ENCODE results near the gene PRF1.
"Not testable (repeated sequence)": the region's sequence is repeated elsewhere in the genome, so short reads cannot be mapped to it uniquely, and the experiment has no call there.

Gene PRF1

DNA sequence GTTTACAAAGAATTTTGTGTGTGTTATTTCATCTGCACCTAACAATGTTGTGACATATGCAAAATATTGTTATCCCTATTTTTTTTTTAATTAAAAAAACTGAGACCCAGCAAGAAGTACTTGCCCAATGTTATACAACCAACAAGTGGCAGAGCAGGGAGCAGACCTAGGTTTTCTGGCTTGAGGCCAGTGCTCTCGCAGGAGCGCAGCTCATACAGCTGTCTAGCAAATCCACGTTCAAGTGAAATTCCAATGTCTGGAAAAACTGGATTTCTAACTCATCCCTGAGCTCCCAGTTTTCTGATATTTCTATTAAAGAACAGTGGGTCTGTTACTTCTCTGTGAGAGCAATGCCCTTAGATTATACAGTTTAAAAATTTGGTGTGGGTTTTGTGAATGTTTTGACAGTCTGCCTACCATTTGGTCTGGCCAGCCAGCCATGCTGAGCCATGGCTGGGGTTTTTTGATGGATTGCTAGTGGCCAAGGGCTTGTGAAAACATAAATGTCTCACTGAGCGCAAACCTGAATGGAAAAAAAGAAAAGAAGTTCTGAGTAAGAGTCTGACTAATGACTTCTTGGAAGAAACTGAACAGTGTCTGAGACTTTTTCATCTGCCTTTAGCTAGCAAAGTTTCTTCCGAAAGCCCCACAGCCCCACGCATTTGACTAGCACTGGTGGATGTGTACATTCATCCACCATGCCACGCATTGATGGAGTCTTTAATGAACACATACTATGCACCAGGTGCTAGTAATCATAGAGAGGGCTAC is 15.4 kb upstream of the PRF1 start:
- DNase-seq (ENCODE audit: low read depth in 2 of 2) = no peak

DNA sequence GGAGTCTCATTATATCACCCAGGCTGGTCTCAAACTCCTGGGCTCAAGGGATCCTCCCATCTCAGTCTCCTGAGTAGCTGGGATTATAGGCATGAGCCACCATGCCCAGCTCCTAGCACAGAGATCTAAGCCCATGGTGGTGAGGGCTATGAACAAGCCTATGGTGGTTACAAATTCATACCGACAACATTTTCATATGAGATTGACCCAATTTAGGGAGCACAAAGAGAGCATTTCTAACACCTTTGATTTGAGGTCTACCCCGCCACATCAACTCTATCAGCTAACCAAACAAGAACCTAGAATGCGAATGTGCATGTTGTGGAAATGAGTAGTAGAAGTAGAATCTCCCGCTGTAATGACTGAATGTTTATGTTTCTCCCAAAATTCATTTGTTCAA is 14.2 kb upstream of the PRF1 start:
- DNase-seq (ENCODE audit: low read depth in 2 of 2) = no peak

DNA sequence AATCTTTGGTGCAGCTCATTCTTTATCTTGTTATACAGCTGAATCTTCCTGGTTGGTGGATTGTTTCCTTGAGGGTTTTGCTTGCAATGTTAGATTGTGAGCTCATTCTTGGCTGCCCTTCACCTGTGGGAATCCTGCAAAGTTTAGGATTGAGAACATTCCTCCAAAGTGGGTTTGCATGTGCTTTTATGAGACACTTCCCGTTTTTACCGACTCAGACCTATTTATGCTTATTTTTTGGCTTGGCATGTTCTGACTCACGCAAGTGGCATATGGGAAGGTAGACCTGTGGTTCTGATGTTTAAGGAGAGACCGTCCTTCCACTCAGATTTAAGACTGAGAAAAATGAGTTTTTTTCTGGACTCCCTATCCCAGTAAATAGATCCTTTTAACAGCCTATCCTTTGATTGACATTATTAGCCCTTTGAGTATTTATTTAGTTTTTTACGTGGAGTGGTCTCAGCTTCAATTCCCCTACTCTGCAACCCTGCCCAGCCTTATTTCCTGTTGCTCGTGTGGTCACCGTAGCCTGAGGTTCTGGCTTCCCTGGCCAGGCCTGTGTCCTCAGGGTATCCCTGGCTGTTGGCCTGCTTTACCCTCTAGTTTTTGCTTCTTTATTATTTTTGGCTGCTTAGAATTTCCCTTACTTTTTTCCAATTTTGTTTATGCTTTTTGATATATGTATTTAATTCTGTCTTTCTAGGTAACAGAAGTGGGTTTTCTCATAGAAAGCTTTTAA is 13.4 kb upstream of the PRF1 start:
- DNase-seq (ENCODE audit: low read depth in 2 of 2) = no peak

DNA sequence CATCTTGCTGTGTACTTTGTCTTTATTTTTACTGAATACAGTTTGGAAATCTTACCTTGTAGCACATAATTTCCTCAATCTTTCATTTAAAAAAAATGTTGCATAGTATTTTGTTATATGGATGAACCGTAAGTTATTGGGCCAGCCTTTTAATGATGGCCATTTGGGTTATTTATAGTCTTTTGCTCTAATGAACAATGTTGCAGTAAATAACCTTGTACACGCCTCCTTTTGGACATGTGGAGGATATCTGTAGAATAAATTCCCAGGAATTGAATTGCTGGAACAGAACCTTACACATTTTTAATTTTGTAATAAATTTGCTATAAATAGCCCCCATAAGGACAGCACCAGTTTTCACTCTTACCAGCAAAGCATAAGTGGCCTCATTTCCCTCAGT is 12.7 kb upstream of the PRF1 start:
- no peak for DNase-seq (ENCODE audit: low read depth in 2 of 2)

DNA sequence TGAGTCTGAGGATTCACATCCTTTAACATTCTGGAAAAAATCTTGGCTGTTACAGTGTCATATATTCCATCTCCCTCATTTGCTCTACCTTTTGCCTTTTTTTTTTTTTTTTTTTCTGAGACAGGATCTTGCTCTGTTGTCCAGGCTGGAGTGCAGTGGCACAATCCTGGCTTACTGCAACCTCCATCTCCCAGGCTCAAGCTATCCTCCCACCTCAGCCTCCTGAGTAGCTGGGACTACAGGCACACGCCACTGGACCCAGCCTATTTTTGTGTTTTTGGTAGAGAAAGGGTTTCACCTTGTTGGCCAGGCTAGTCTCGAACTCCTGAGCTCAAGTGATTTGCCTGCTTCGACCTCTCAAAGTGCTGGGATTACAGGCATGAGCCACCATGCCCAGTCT is 11.8 kb upstream of the PRF1 start:
- not testable (repeated sequence) for DNase-seq (ENCODE audit: low read depth in 2 of 2)

DNA sequence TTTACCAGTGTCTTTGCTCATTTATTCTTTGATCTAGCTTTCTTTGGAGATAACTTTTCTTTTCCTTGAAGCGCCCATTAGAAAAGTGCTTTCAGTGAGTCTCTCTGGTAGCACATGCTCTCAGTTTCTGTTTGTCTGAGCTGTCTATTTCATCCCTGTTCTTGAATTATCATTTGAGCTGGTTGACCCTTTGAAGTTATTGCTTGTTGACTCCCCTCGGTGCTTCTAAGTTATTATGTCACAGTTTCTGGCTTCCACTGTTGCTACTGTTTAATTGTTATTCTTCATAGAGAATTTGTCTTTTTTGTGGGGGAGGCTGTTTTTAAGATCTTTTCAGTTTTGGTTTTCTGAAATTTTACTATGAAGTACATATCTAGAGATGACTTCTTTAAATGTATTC is 11.4 kb upstream of the PRF1 start:
- DNase-seq (ENCODE audit: low read depth in 2 of 2) = no peak

DNA sequence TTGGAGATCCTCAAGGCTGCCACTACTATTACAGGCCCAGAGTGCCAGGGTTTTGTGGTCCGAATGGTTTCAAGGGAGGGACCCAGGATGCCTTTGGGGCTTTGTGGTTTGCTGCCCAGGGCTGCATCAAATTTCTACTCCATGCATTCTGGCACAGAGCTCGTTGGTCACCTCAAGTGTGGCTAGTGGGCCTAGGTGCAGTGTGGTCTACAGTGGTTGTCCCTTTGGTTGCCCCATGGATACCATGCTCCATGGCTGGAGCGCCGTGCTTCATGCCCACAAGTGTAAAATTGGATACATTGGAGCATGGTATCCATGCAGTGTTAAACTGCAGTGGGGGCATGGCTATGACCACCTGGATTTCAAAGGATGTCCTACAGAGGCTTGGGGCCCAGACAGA is 5.4 kb upstream of the PRF1 start:
- DNase-seq (ENCODE audit: low read depth in 2 of 2) = no peak

DNA sequence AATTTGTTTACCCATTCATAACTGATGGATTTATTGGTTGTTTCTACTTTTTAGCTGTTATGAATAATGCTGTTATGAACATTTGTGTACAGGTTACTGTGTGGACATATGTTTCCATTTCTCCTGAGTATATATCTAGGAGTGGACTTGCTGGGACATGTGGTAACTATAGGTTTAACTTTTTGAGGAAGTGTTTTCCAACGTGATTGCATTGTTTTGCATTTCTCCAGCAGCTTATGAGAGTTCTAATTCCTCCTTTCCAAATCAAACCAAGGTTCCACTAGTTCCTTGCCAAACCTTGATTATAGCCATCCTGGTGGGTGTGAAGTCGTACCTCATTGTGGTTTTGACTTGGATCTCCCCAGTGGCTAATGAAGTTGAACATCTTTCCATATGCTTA is 2.6 kb upstream of the PRF1 start:
- DNase-seq (ENCODE audit: low read depth in 2 of 2) = no peak

DNA sequence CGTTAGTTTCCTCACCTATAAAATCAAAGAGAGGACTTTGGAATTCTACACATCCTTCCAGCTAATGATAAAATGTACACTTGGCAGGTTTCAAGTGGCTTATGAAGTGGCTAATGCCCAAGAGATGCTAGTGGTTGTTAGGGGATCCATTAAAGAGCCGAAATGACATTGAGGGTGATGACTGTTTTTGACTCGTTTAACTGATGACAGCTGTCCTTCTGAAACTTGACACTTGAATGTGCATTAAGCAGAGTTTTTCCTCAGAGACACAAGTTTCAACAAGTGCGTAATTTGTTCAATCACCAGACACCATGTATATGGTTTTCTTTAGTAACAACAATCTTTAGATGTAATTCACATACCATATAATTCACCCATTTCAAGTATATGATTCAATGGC is 1.6 kb upstream of the PRF1 start:
- DNase-seq (ENCODE audit: low read depth in 2 of 2) = no peak

DNA sequence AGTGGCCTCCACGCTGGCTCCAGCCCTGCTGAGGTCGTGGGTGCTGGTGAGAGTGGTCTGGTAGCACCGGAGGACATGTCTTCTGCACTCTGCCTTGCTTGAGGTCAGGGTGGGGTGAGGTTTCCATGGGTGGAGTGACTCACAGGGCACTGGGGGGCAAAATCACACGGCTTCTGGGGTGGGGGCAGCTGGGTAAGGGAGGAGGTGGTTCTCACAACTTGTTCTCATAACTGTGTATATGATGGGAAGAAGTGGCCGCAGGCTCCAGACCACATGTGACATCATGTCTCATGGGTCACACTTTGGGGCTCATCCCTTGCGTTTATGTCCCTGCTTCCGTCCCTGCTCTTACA is 884 bp upstream of the PRF1 start:
- peak; percentile 44 to 59 for DNase-seq (ENCODE audit: low read depth in 2 of 2)

DNA sequence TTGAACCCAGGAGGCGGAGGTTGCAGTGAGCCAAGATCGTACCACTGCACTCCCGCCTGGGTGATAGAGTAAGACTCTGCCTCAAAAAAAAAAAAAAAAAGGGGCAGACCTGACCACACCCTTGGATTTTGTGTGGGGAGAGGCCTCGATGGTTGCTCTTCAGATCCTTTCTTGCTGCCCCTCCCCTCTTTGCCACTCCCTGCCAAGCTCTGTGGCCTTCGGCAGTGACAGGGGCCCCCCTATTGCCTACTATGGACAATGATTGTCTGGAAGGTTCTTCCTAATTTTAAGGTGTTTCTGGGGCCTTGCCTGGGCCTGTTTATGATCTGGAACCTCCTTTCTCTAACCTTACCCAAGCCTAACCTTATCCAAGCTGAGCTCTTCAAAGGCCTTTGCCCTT is 795 bp downstream of the PRF1 start:
- DNase-seq (ENCODE audit: low read depth in 2 of 2) = no peak

DNA sequence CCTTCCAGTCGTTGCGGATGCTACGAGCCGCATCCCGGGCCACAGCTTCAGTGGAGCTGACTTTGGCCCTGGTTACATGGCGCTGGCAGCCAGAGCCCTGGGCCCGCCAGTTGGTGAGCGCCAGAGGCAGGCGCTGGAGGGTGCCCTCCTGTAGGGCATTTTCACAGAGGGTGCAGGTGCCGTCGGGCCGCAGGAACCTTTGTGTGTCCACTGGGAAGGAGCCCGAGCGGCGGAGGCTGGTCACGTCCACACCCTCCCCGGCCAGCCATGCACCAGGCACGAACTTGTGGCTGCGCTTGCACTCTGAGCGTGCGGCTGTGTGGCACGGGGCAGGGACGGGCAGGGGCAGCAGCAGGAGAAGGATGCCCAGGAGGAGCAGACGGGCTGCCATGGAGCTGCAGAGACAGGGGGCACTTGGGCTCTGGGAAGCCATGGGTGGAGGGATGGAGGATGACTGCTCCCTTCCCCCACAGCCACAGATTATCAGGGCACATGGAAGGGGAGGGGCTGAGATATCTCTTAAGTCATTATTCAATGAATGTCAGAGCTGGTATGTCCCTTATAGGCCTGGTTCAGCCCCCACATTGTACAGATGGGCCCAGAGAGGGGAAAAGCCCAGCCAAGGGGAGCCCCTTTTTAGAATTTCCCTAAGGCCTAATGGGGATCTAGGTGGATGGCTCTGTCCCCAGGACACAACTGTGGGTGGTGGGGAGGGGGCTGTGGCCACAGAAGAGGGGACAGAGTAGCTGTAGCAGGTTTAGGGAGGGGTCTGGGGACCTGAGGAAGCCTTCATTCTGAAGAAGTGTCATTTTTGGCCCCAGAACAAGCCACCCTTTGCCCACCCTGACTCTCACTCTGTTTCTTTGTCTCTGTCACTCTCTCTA is 1.8 kb downstream of the PRF1 start:
- DNase-seq (ENCODE audit: low read depth in 2 of 2) = no peak

DNA sequence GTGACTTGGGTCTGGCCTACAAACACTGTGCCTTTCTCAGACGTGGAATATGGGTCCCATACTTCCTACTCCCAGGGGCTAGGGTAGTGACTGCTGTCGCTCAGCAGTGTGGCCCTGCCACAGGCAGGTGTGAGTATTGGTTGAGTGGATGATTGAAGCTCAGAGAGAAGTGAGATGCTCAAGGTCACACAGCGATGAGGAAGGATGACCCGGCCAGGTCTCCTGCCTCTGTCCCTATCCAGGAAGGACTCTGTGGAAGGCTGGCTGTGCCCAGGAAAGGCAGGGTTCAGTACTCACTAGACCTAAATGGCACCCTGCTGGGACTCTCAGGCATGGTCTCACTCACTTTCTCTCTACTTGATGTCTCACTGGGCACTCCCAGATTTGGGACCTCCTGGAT is 2.8 kb downstream of the PRF1 start:
- no peak for DNase-seq (ENCODE audit: low read depth in 2 of 2)

DNA sequence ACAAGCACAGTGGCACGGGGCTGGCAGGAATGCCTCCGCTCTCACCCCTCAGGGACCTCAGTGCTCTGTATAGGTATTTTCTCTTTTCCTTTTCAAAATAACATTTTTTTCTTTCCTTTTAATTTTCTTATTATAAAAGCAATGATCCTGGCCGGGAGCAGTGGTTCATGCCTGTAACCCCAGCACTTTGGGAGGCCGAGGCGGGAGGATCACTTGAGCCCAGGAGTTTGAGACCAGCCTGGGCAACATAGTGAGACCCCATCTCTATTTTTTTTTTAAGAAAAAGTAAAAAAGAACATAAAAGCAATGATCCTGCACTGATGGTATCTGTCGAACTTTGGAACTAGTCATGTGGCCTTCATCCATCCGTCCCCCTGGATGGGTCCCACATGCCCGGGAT is 3.2 kb downstream of the PRF1 start:
- DNase-seq (ENCODE audit: low read depth in 2 of 2) = no peak

DNA sequence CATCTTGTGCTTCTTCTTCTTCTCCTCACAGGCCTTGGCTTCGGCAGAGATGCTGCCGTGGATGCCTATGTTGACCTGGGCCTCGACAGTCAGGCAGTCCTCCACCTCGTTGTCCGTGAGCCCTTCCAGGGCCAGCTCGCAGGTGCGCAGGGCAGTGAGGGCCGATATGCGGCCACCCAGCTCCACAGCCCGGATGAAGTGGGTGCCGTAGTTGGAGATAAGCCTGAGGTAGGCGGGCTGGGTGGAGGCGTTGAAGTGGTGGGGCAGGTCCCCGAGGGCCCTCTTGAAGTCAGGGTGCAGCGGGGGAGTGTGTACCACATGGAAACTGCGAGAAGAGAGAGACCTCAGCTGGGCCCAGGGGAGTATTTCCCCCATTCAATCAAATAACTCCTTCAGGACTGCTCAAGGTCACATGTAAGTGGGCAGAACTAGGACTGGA is 3.7 kb downstream of the PRF1 start:
- DNase-seq (ENCODE audit: low read depth in 2 of 2) = no peak

DNA sequence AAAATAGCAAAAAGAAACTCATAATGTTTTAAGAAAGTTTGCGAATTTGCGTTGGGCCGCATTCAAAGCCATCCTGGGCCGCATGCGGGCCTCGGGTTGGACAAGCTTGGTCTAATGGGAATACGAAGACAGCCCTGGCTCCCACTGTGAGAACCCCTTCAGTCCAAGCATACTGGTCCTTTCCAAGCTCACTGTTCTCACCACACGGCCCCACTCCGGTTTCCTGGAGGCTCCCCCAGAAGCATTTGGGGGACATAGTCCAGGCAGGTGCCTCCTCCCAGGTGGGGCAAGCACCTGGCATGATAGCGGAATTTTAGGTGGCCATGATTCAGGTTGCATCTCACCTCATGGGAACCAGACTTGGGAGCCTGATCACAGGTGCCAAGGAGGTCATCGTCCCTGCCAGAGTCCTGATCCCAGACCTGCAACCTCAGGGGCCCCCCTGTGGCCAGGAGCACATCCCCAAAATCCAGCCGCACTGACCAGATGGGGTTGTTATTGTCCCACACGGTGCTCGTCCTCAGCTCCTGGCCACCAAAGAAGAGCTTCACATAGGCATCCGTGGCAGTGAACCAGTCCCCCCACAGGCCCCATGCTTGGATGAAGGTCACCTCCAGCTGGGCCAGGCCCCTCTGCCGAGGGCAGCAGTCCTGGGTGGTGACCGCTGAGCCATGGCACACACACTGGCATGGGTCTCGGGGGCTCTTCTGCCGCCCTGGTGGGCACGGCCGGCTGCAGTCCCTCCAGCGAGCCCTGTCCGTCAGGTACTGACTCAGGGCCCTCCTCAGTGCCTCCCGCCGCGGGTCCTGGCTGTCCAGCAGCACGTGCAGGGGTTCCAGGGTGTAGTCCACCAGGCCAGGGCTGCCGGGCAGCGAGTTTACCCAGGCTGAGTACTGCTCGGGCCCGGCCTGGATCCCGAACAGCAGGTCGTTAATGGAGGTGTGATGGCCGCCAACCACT is 4.4 kb downstream of the PRF1 start:
- no peak for DNase-seq (ENCODE audit: low read depth in 2 of 2)

DNA sequence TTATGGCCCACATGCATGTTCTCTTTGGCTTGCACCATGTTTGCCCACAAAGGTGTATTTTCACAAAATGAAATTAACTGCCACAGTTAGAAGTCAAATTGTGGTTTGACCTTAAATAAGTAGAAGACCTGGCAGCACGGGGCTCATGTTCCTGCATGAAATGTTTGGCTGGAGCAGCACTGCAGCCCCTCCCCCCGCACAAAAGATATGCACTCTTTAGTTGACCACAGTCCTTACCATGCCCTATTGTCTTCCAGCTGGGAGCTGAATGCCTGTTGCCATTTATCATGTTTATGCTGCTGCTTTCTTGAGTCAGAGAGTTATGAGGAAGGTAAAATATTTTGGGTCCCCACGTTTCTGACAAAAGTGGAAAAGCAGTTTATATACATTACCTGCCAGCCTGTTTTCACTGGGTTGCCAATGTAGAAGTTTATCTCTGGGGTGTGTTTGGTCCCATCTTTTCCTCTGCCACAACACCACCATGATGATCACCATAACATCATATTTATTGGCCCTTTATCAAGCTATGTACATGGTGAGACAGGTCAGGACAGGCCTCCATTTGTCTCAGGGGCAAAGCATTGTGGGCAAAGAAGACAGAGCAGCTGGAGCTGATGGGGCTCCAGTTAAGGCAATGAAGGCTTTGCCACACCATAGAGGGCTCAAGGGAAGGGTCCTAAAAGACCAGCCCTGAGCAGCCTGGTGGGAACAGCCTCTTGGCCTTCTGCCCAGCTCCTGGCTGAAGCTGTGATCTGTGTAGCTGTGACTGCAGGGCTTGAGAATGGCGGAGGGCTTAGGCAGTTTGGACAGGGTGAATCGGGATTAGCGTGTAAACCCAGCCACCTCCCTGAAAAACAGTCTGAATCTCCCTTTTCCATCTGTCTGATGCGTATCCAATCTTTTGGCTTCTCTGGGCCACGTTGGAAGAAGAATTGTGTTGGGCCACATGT is 5.4 kb downstream of the PRF1 start:
- DNase-seq (ENCODE audit: low read depth in 2 of 2) = no peak

DNA sequence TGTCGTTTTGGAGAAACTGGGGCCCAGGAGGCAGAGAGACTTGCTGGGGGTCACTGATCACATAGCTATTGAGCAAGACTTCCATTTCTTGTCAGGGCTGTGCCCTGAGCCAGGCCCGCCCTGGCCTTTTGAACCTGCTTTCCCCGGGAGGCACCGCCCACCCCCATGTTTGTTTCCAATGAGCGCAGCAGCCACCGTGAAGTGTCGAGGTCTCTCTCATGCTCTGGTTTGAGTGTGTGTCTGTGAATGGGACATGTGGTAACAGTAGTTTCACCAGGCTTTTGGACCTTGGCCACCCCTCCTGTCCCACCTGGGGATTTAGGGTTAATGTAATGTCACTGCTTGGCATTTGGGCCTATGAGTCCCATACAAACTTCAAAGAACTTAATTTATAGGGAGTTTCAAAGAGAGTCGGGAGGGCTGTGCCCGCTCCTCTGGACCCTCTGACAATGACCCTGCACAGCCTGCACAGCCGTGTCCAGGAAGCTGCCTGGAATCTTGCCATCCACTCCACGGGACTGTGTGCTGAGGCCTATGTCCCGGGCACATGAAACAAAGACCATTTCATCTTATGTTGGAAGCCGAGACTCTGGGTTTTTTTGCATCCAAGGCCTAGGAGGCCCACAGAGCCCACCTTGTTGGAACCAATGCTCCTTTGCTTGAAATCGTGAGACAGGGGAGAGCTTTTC is 6.3 kb downstream of the PRF1 start:
- DNase-seq (ENCODE audit: low read depth in 2 of 2) = no peak

DNA sequence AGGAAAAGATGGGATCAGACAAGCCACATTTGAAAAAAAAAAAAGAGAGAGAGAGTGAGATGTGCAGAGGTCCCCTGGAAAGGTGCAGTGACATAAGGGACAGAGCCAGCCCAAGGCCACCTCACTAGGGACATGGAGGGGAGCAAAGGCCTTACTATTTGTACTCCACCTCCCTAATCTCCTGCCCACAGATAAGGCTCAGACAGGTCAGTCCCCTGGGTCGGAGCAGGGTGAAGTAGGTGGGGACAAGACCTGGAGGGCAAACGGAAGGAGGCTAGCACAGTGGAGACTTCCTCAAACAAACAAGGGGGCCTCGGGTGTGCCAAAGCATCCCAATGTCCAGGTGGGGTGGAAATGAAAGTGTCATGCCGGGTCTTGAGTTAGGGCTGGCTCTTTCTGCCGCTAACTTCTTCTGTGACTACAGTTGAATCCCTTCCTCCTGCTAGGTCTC is 7.0 kb downstream of the PRF1 start:
- DNase-seq (ENCODE audit: low read depth in 2 of 2) = no peak

DNA sequence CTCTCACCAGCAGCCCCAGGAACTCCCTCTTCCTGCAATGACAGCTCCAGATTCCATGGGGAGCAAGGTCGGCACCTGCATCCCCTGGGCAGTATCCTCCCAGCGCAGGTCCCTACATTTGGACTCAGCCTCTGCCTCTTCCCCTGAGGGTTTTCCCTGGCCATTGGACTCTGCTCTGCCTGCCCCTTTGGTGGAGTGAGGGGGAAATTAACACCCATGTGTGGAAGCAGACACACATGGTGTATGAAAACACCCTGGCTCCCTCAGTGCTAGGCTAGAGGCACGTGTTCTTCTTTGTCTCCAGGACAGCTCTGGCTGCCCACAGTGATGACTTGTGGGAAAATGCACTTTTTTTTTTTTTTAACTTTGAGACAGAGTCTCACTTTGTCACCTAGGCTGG is 8.4 kb downstream of the PRF1 start:
- DNase-seq (ENCODE audit: low read depth in 2 of 2) = no peak

Measured in stimulated activated CD8-positive, alpha-beta memory T cell treated with anti-CD3 and anti-CD28 coated beads, Interleukin-2, amount 100 ng/mL, for 1 hour (primary cell).